AG04450 (cell line): Measurements from ENCODE around the gene ARHGEF10L. TPM values are rescaled to one million over a fixed set of nuclear protein-coding genes. Genes with fewer than 3 reads are reported as not detected.

Experiments used
- CTCF ChIA-PET: fragments of 300-600, 350-600 bp; formaldehyde crosslinking; extraction: SDS; loops from one replicate; lab custom pipeline; 2022; ENCODE audit warnings: antibody characterized with exemption, inconsistent platforms; lab: Charles Lee
- POLR2A ChIA-PET: fragments of 350-600 bp; formaldehyde crosslinking; extraction: SDS; loops from one replicate; lab custom pipeline; 2021; ENCODE audit warnings: antibody characterized with exemption, inconsistent platforms; lab: Yijun Ruan, JAX
- DNase-seq: peaks from one replicate; pipeline ENCODE4 v3.0.0-alpha.2; 2011; ENCODE audit warnings: low read depth, low spot score
- H3K27ac ChIP-seq: one replicate; pipeline ENCODE4 v1.5.1; 2012; ENCODE audit warnings: low read depth, low read length, control low read depth
- H3K27me3 ChIP-seq: one replicate; pipeline ENCODE4 v1.6.0; 2012; ENCODE audit warnings: low read length; ENCODE audit not compliant: control insufficient read depth, insufficient read depth
- H3K4me3 ChIP-seq: 2 replicates; pipeline ENCODE4 v1.5.1; 2011; ENCODE audit warnings: mild to moderate bottlenecking, low read depth, low read length, control low read depth
- H3K9me3 ChIP-seq: 2 replicates; pipeline ENCODE4 v1.5.1; 2012; ENCODE audit warnings: low read length; ENCODE audit not compliant: control insufficient read depth, insufficient read depth
- CTCF ChIP-seq: IDR thresholded peaks from 2 replicates; pipeline ENCODE4 v1.5.1; 2011; ENCODE audit warnings: low read depth, low read length, control low read depth, inconsistent platforms
- polyA plus RNA-seq: library from polyadenylated mRNA; depleted of rRNA; stranded (reverse); fragments of >200 nt; gene quantifications from 2 replicates; pipeline ENCODE4 v1.2.3, GENCODE V29; 2011

The ARHGEF10L gene
- polyA plus RNA-seq, 1 experiment: 5.7 TPM

GRCh38 chr1:17697458-17697857, 158.0 kb downstream of the ARHGEF10L start:
- H3K9me3 ChIP-seq: no peaks in the 10 kb centered on the region
- no peak overlapping the region for H3K4me3 ChIP-seq
- TF ChIP-seq CTCF: no peak
- no peak for DNase-seq
- H3K27me3 ChIP-seq: no peaks in the 10 kb centered on the region
- POLR2A ChIA-PET: no interaction called here
- no peak overlapping the region for H3K27ac ChIP-seq
- CTCF ChIA-PET: interaction anchor here (0.6 to 3.8 kb wide), 4 partner anchors 9 to 36 kb away, joined by 3 to 29 read pairs (median 4); no protein-coding TSS in a partner anchor

GRCh38 chr1:17699581-17699980, 160.1 kb downstream of the ARHGEF10L start:
- ChIA-PET POLR2A (interaction anchor here (0.6 kb wide), 1 partner anchor 77 kb away, joined by 7 read pairs; no protein-coding TSS in a partner anchor), CTCF (interaction anchor here (1.2 to 3.8 kb wide), 2 partner anchors 9 to 39 kb away, joined by 4 to 29 read pairs; no protein-coding TSS in a partner anchor)
- peaks cover 4% of the 10 kb centered on the region for H3K27me3 ChIP-seq
- no peaks in the 10 kb centered on the region for H3K9me3 ChIP-seq
- no peak for DNase-seq
- TF ChIP-seq CTCF: no peak
- H3K4me3 ChIP-seq: no peak overlapping the region
- H3K27ac ChIP-seq: no peak overlapping the region

GRCh38 chr1:17700945-17701810, 161.7 kb downstream of the ARHGEF10L start:
- DNase-seq: no peak
- no peak for TF ChIP-seq CTCF
- H3K9me3 ChIP-seq: no peaks in the 10 kb centered on the region
- CTCF ChIA-PET: no interaction called here
- H3K4me3 ChIP-seq: no peak overlapping the region
- no peak overlapping the region for H3K27ac ChIP-seq
- POLR2A ChIA-PET: no interaction called here
- peaks cover 4% of the 10 kb centered on the region for H3K27me3 ChIP-seq

- no peak overlapping the region for H3K27ac ChIP-seq
- no peaks in the 10 kb centered on the region for H3K9me3 ChIP-seq
- CTCF ChIA-PET: no interaction called here
- no peak overlapping the region for H3K4me3 ChIP-seq
- no peak for DNase-seq
- no peak for TF ChIP-seq CTCF
- peaks cover 9% of the 10 kb centered on the region for H3K27me3 ChIP-seq
- POLR2A ChIA-PET: no interaction called here
Observed at GRCh38 chr1:17704176-17704575, 164.7 kb downstream of the ARHGEF10L start.

GRCh38 chr1:17706445-17706844, 166.9 kb downstream of the ARHGEF10L start:
- peaks cover 5% of the 10 kb centered on the region; the same call in 1 of the 2 replicates for H3K9me3 ChIP-seq
- H3K4me3 ChIP-seq: no peak overlapping the region
- no peak for DNase-seq
- ChIA-PET POLR2A (no interaction called here), CTCF (interaction anchor here (1.2 to 1.4 kb wide), 2 partner anchors 9 to 10 kb away, joined by 3 to 4 read pairs; no protein-coding TSS in a partner anchor)
- H3K27ac ChIP-seq: no peak overlapping the region
- TF ChIP-seq CTCF: no peak
- H3K27me3 ChIP-seq: peaks cover 11% of the 10 kb centered on the region
